MCF 10A (cell line): ENCODE results near the gene DCAF6. TPM values are rescaled to one million over a fixed set of nuclear protein-coding genes. Genes with fewer than 3 reads are reported as not detected.

Experiments used
- BruUV-seq: library from RNA; stranded (reverse); fragments of 400-500 nt; replicated peaks from 2 replicates; lab custom pipeline; 2021; lab: Mats Ljungman, UMichigan
- CTCF ChIA-PET: fragments of 300-600 bp; sonication (Branson Sonifier 250); formaldehyde crosslinking; extraction: SDS; loops from one replicate; lab custom pipeline; 2021; ENCODE audit warnings: antibody characterized with exemption, inconsistent platforms; lab: Yijun Ruan, JAX
- POLR2A ChIA-PET: fragments of 300-600, 350-650 bp; sonication (Branson Sonifier 250); formaldehyde crosslinking; extraction: SDS; loops from one replicate; lab custom pipeline; 2020; ENCODE audit warnings: antibody characterized with exemption, inconsistent platforms; lab: Yijun Ruan, JAX
- DNase-seq: peaks from one replicate; pipeline ENCODE4 v3.0.0-alpha.2; 2018; ENCODE audit not compliant: unreplicated experiment
- H3K27ac Mint-ChIP-seq: one replicate; pipeline ENCODE4 v1.8.0; 2022; ENCODE audit warnings: mild to moderate bottlenecking, low read depth, mixed read lengths; ENCODE audit not compliant: unreplicated experiment
- H3K27me3 Mint-ChIP-seq: one replicate; pipeline ENCODE4 v1.8.0; 2022; ENCODE audit warnings: mixed read lengths; ENCODE audit not compliant: insufficient read depth, unreplicated experiment
- H3K36me3 Mint-ChIP-seq: one replicate; pipeline ENCODE4 v1.8.0; 2022; ENCODE audit warnings: mild to moderate bottlenecking, moderate library complexity, mixed read lengths; ENCODE audit not compliant: insufficient read depth, unreplicated experiment
- H3K4me1 Mint-ChIP-seq: one replicate; pipeline ENCODE4 v1.8.0; 2022; ENCODE audit warnings: mixed read lengths; ENCODE audit not compliant: insufficient read depth, unreplicated experiment
- H3K4me3 Mint-ChIP-seq: one replicate; pipeline ENCODE4 v1.8.0; 2022; ENCODE audit warnings: mild to moderate bottlenecking, moderate library complexity, mixed read lengths; ENCODE audit not compliant: unreplicated experiment
- H3K9me3 Mint-ChIP-seq: one replicate; pipeline ENCODE4 v1.8.0; 2022; ENCODE audit warnings: mixed read lengths; ENCODE audit not compliant: unreplicated experiment
- CTCF ChIP-seq: fragments of 200-600 bp; IDR thresholded peaks from one replicate; pipeline ENCODE4 v1.8.0; 2022; ENCODE audit warnings: antibody characterized with exemption, mild to moderate bottlenecking; ENCODE audit not compliant: unreplicated experiment
- intact Hi-C: fragments of 100-400 bp; cut with micrococcal nuclease; formaldehyde crosslinking; loops from 2 replicates; pipeline ENCODE4 v1.14.1; 2022
- total RNA-seq: library from RNA; stranded (reverse); gene quantifications from 2 replicates; pipeline ENCODE4 v1.2.3, GENCODE V29; 2022

DCAF6 gene
- total RNA-seq, 1 experiment from 2014 or later, result 57.2 TPM

- ChIA-PET POLR2A (interaction anchor here (0.7 kb wide), 1 partner anchor 170 kb away, joined by 3 read pairs; the partner anchor contains the start of genes DCAF6 and MPC2), CTCF (interaction anchor here (0.9 to 2.0 kb wide), 3 partner anchors 14 to 129 kb away, joined by 3 to 12 read pairs (median 4); no protein-coding TSS in a partner anchor)
- DNase-seq, result no peak
- H3K27ac Mint-ChIP-seq, result no peak overlapping the region
- no peak overlapping the region for H3K4me3 Mint-ChIP-seq
- TF ChIP-seq CTCF, result no peak
- H3K9me3 Mint-ChIP-seq, result no peaks in the 10 kb centered on the region
- intact Hi-C loops, result no loop called here
- no TSS peak for BruUV-seq
- H3K27me3 Mint-ChIP-seq, result no peaks in the 10 kb centered on the region
- peaks cover 7% of the 10 kb centered on the region for H3K4me1 Mint-ChIP-seq
- H3K36me3 Mint-ChIP-seq, result peaks cover 6% of the 10 kb centered on the region
Observed at GRCh38 chr1:168106274-168106673, 169.8 kb downstream of the DCAF6 start.

GRCh38 chr1:168110896-168111545, 174.5 kb downstream of the DCAF6 start:
- intact Hi-C loops, result loop anchor here (5.0 kb wide), 1 partner anchor 116 kb away; the partner anchor contains the start of gene SFT2D2
- no peak for TF ChIP-seq CTCF
- DNase-seq, result peak; percentile 60
- Mint-ChIP-seq H3K9me3 (no peaks in the 10 kb centered on the region), H3K27me3 (no peaks in the 10 kb centered on the region), H3K4me3 (no peak overlapping the region), H3K27ac (peak overlapping the region; percentile 32), H3K36me3 (no peaks in the 10 kb centered on the region), H3K4me1 (peaks cover 40% of the 10 kb centered on the region)
- POLR2A ChIA-PET, result interaction anchor here (0.6 to 0.7 kb wide), 3 partner anchors 17 to 141 kb away, joined by 3 read pairs; no protein-coding TSS in a partner anchor
- BruUV-seq, result no TSS peak
- CTCF ChIA-PET, result interaction anchor here (0.7 to 1.5 kb wide), 7 partner anchors 16 to 262 kb away, joined by 3 to 6 read pairs (median 3); partner anchors contain the start of genes DCAF6 and MPC2

- peak; percentile 100 for DNase-seq
- Mint-ChIP-seq H3K27ac (peak overlapping the region; percentile 32), H3K4me1 (peaks cover 53% of the 10 kb centered on the region), H3K4me3 (peak overlapping the region; percentile 7), H3K27me3 (no peaks in the 10 kb centered on the region), H3K9me3 (no peaks in the 10 kb centered on the region), H3K36me3 (no peaks in the 10 kb centered on the region)
- no peak for TF ChIP-seq CTCF
- intact Hi-C loops, result loop anchor here (5.0 kb wide), 1 partner anchor 115 kb away; the partner anchor contains the start of gene SFT2D2
- CTCF ChIA-PET, result interaction anchor here (0.6 to 5.6 kb wide), 10 partner anchors 7 to 334 kb away, joined by 3 to 42 read pairs (median 4); no protein-coding TSS in a partner anchor
- POLR2A ChIA-PET, result interaction anchor here (0.7 to 1.8 kb wide), 17 partner anchors 9 to 807 kb away, joined by 3 to 11 read pairs (median 4); partner anchors contain the start of genes DCAF6, GPR161, MPC2 and TIPRL
- no TSS peak for BruUV-seq
Observed at GRCh38 chr1:168112673-168113305, 176.3 kb downstream of the DCAF6 start.

- ChIA-PET CTCF (interaction anchor here (0.5 to 5.6 kb wide), 10 partner anchors 14 to 228 kb away, joined by 3 to 42 read pairs (median 3); no protein-coding TSS in a partner anchor), POLR2A (no interaction called here)
- Mint-ChIP-seq H3K9me3 (no peaks in the 10 kb centered on the region), H3K27me3 (no peaks in the 10 kb centered on the region), H3K4me1 (peaks cover 53% of the 10 kb centered on the region), H3K36me3 (no peaks in the 10 kb centered on the region), H3K27ac (no peak overlapping the region), H3K4me3 (no peak overlapping the region)
- no peak for TF ChIP-seq CTCF
- no TSS peak for BruUV-seq
- intact Hi-C loops, result loop anchor here (5.0 kb wide), 1 partner anchor 112 kb away; the partner anchor contains the start of gene SFT2D2
- DNase-seq, result peak; percentile 58
Observed at GRCh38 chr1:168114845-168115244, 178.4 kb downstream of the DCAF6 start.
